OCI-LY1 (cell line): ENCODE data around the gene GPHB5.
A peak's percentile ranks its signal among the peaks of the same experiment; 100 is the strongest.

ENCODE experiments used
- H2AFZ ChIP-seq: fragments of 200-600 bp; sonication (generic), shearing (Covaris generic); 2 replicates; pipeline ENCODE4 v1.6.0; 2014; ENCODE audit warnings: antibody characterized with exemption, mild to moderate bottlenecking, low read length
- H3F3A ChIP-seq: fragments of 200-600 bp; sonication (generic), shearing (Covaris generic); 2 replicates; pipeline ENCODE4 v1.6.0; 2014; ENCODE audit warnings: mild to moderate bottlenecking, antibody characterized with exemption, low read length, moderate library complexity; ENCODE audit not compliant: insufficient read depth
- H3K27ac ChIP-seq: fragments of 200-600 bp; sonication (generic); 2 replicates; pipeline ENCODE4 v1.5.1; 2014; ENCODE audit warnings: low read length, mixed run types, mild to moderate bottlenecking, low read depth; ENCODE audit not compliant: poor library complexity, severe bottlenecking
- H3K27me3 ChIP-seq: fragments of 200-600 bp; sonication (generic); 2 replicates; pipeline ENCODE4 v1.6.0; 2014; ENCODE audit warnings: antibody characterized with exemption, mild to moderate bottlenecking, low read length, moderate library complexity; ENCODE audit not compliant: insufficient read depth
- H3K36me3 ChIP-seq: fragments of 200-600 bp; sonication (generic); 2 replicates; pipeline ENCODE4 v1.6.1; 2014; ENCODE audit warnings: mild to moderate bottlenecking, antibody characterized with exemption, low read length, moderate library complexity, mixed read lengths; ENCODE audit not compliant: insufficient read depth
- H3K4me1 ChIP-seq: fragments of 200-600 bp; sonication (generic); 2 replicates; pipeline ENCODE4 v1.5.1; 2014; ENCODE audit warnings: mild to moderate bottlenecking, low read length, moderate library complexity; ENCODE audit not compliant: insufficient read depth, severe bottlenecking
- H3K4me2 ChIP-seq: fragments of 200-600 bp; sonication (generic), shearing (Covaris generic); 2 replicates; pipeline ENCODE4 v1.6.1; 2014; ENCODE audit warnings: low read length
- H3K4me3 ChIP-seq: fragments of 200-600 bp; sonication (generic); 2 replicates; pipeline ENCODE4 v1.5.1; 2014; ENCODE audit warnings: low read length, low read depth, mild to moderate bottlenecking, mixed read lengths; ENCODE audit not compliant: poor library complexity, severe bottlenecking
- H3K79me2 ChIP-seq: fragments of 200-600 bp; shearing (Covaris generic); 2 replicates; pipeline ENCODE4 v1.6.1; 2016; ENCODE audit warnings: mixed run types, low read length, mixed read lengths; ENCODE audit not compliant: insufficient read depth
- H3K9ac ChIP-seq: fragments of 200-600 bp; sonication (generic), shearing (Covaris generic); 2 replicates; pipeline ENCODE4 v1.6.1; 2014; ENCODE audit warnings: mild to moderate bottlenecking, low read length, mixed read lengths
- H3K9me2 ChIP-seq: fragments of 200-600 bp; sonication (generic), shearing (Covaris generic); 2 replicates; pipeline ENCODE4 v1.6.1; 2014; ENCODE audit warnings: low read depth, mild to moderate bottlenecking, low read length, mixed read lengths
- H3K9me3 ChIP-seq: fragments of 200-600 bp; shearing (Covaris generic); 2 replicates; pipeline ENCODE4 v1.6.1; 2014; ENCODE audit warnings: low read length, mixed read lengths
- H4K20me1 ChIP-seq: fragments of 200-600 bp; sonication (generic), shearing (Covaris generic); 2 replicates; pipeline ENCODE4 v1.6.0; 2016; ENCODE audit warnings: mild to moderate bottlenecking, low read length; ENCODE audit not compliant: insufficient read depth
- CTCF ChIP-seq: fragments of 200-600 bp; sonication (generic), shearing (Covaris generic); IDR thresholded peaks from 2 replicates; pipeline ENCODE4 v1.5.1; 2017; ENCODE audit warnings: mild to moderate bottlenecking, antibody characterized with exemption, low read length, moderate library complexity, mixed read lengths
- EZH2 ChIP-seq: fragments of 200-600 bp; sonication (generic), shearing (Covaris generic); IDR thresholded peaks from 2 replicates; pipeline ENCODE4 v1.8.0; 2017; ENCODE audit warnings: borderline replicate concordance, mixed run types, mild to moderate bottlenecking, antibody characterized with exemption, low read length, moderate library complexity, mixed read lengths

Gene GPHB5

GRCh38 chr14:63277591-63278183 lies 41.0 kb downstream of the GPHB5 start:
- H3K4me1 ChIP-seq = no peaks in the 10 kb centered on the region
- H3K4me3 ChIP-seq = no peak overlapping the region
- H3K9me3 ChIP-seq = no peaks in the 10 kb centered on the region
- H3K27me3 ChIP-seq = no peaks in the 10 kb centered on the region
- no peaks in the 10 kb centered on the region for H3K79me2 ChIP-seq
- H2AFZ ChIP-seq = no peak overlapping the region
- H3K9me2 ChIP-seq = no peaks in the 10 kb centered on the region
- H3K36me3 ChIP-seq = no peaks in the 10 kb centered on the region
- H3K27ac ChIP-seq = no peak overlapping the region
- no peaks in the 10 kb centered on the region for H4K20me1 ChIP-seq
- no peak overlapping the region for H3K9ac ChIP-seq
- H3F3A ChIP-seq = no peaks in the 10 kb centered on the region
- H3K4me2 ChIP-seq = no peak overlapping the region
- TF ChIP-seq CTCF (no peak), EZH2 (no peak)

DNA sequence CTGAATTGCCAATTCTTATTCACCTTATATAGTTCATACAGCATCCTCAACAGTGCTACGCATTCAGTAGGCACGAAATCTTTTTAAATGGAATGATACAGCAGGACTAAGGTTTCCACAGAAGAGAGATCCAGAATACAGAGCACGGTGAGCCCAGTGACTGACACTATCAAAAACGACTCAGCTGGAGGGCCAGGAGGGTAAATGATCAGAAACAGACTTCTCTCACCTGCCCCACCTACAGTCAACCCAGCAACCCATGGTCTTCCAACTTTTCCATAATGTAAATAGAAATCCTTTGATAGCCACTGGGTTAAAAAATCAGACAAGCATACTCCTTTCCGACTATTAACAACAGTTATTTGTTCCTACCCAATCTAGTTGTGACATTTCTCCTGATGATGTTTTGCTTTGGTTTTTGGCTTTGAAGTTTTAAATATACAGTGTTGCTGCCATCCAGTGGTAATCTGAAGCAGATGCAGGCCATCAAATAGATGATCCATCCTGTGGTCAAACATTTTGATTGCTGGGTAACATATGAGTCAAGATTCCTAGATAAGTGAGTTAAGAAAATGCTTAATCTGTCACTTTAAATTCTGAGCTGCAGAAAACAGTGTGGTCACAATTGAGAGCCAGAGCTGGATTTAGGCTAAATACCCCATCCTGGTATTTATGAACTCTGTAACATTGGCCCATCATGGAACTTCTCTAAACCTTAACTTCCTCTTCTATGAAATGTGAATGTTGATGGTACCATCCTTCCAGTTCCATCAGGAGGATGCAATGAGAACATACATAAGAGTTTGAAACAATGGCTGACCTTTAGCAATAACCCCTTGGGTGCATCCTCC lies 42.0 kb downstream of the GPHB5 start:
- Histone ChIP-seq H3F3A (no peaks in the 10 kb centered on the region), H3K36me3 (no peaks in the 10 kb centered on the region), H3K79me2 (no peaks in the 10 kb centered on the region), H3K4me2 (no peak overlapping the region), H3K27me3 (no peaks in the 10 kb centered on the region), H3K9me3 (no peaks in the 10 kb centered on the region), H4K20me1 (no peaks in the 10 kb centered on the region), H3K9ac (no peak overlapping the region), H3K4me1 (no peaks in the 10 kb centered on the region), H2AFZ (no peak overlapping the region), H3K27ac (no peak overlapping the region), H3K4me3 (no peak overlapping the region), H3K9me2 (no peaks in the 10 kb centered on the region)
- TF ChIP-seq CTCF = peak; percentile 90
- no peak for TF ChIP-seq EZH2

- H3K4me3 ChIP-seq = no peak overlapping the region
- H2AFZ ChIP-seq = no peak overlapping the region
- no peak overlapping the region for H3K4me2 ChIP-seq
- no peak overlapping the region for H3K27ac ChIP-seq
- H3F3A ChIP-seq = no peaks in the 10 kb centered on the region
- H3K9me2 ChIP-seq = no peaks in the 10 kb centered on the region
- H4K20me1 ChIP-seq = no peaks in the 10 kb centered on the region
- TF ChIP-seq EZH2 (no peak), CTCF (no peak)
- H3K36me3 ChIP-seq = no peaks in the 10 kb centered on the region
- H3K27me3 ChIP-seq = no peaks in the 10 kb centered on the region
- H3K79me2 ChIP-seq = no peaks in the 10 kb centered on the region
- no peaks in the 10 kb centered on the region for H3K9me3 ChIP-seq
- H3K9ac ChIP-seq = no peak overlapping the region
- no peaks in the 10 kb centered on the region for H3K4me1 ChIP-seq
These were observed 42.7 kb downstream of the GPHB5 start for GRCh38 chr14:63276016-63276415.
